Natural killer cell (primary cell): Measurements from ENCODE around the gene TPO. TPM values are rescaled to one million over a fixed set of nuclear protein-coding genes. Genes with fewer than 3 reads are reported as not detected.

Experiments used
- ATAC-seq, 3 donors: fragments of 150-1000 bp in 2 of 3; fragments of 200-7000 bp in 1 of 3; cut with Tn5 transposase; 1 replicate in 1 of 3; 2 replicates in 2 of 3; pipeline ENCODE4 v1.10.0; 2021; ENCODE audit warnings: mild to moderate bottlenecking in 2 of 3, moderate library complexity in 2 of 3
- DNase-seq, 2 donors: peaks; one replicate each; pipeline versions ENCODE4 v3.0.0 to v3.0.0-alpha.2; 2013 to 2021; ENCODE audit warnings: mixed read lengths in 1 of 2
- H3K27ac ChIP-seq: one replicate; pipeline ENCODE4 v1.5.1; 2013; ENCODE audit warnings: mild to moderate bottlenecking, low read length
- H3K27me3 ChIP-seq: one replicate; pipeline ENCODE4 v1.6.1; 2013; ENCODE audit warnings: low read length; ENCODE audit not compliant: control insufficient read depth, insufficient read depth
- H3K36me3 ChIP-seq: one replicate; pipeline ENCODE4 v1.6.1; 2013; ENCODE audit warnings: low read length; ENCODE audit not compliant: control insufficient read depth, insufficient read depth
- H3K4me1 ChIP-seq: one replicate; pipeline ENCODE4 v1.6.1; 2013; ENCODE audit warnings: low read length; ENCODE audit not compliant: control insufficient read depth, insufficient read depth
- H3K4me3 ChIP-seq: one replicate; pipeline ENCODE4 v1.5.1; 2013; ENCODE audit warnings: low read length
- H3K9me3 ChIP-seq: one replicate; pipeline ENCODE4 v1.6.1; 2013; ENCODE audit warnings: low read length; ENCODE audit not compliant: control insufficient read depth, insufficient read depth
- H3K27ac Mint-ChIP-seq, 2 donors: one replicate each; pipeline ENCODE4 v1.8.0; 2022; ENCODE audit warnings: mild to moderate bottlenecking in 2 of 2, mixed read lengths in 2 of 2, moderate library complexity in 1 of 2
- H3K27me3 Mint-ChIP-seq, 2 donors: one replicate each; pipeline ENCODE4 v1.8.0; 2022; ENCODE audit warnings: low read depth in 2 of 2, mixed read lengths in 2 of 2
- H3K36me3 Mint-ChIP-seq: one replicate; pipeline ENCODE4 v1.8.0; 2022; ENCODE audit warnings: mixed read lengths
- H3K4me1 Mint-ChIP-seq, 2 donors: one replicate each; pipeline ENCODE4 v1.8.0; 2022; ENCODE audit warnings: mixed read lengths in 2 of 2
- H3K4me3 Mint-ChIP-seq: one replicate; pipeline ENCODE4 v1.8.0; 2022; ENCODE audit warnings: mild to moderate bottlenecking, moderate library complexity, mixed read lengths
- H3K9me3 Mint-ChIP-seq, 2 donors: one replicate each; pipeline ENCODE4 v1.8.0; 2022; ENCODE audit warnings: mixed read lengths in 2 of 2
- WGBS: methylation state at CpG from one replicate; pipeline ENCODE4 v1.1.7; 2013; ENCODE audit warnings: missing lambda C conversion rate; ENCODE audit not compliant: insufficient coverage; 5-methylcytosine and 5-hydroxymethylcytosine counted together
- intact Hi-C: fragments of 100-400 bp; cut with micrococcal nuclease; formaldehyde crosslinking; loops from one replicate; pipeline ENCODE4 v1.14.2; 2022
- total RNA-seq, 4 donors: library from RNA; stranded (reverse); fragments of 120-200 nt in 1 of 4; gene quantifications; one replicate each; pipeline versions ENCODE4 v1.2.3 to v1.2.4, GENCODE V29; 2013 to 2022
- TF ChIP-seq, protein P1 (sequence below): fragments of 200-600 bp; IDR thresholded peaks from one replicate; pipeline ENCODE4 v1.8.0; 2022; ENCODE audit warnings: antibody characterized with exemption

TPO gene
- total RNA-seq, 3 donors from 2014 or later (not counting 1 experiment from before 2014, with no cell fraction given) = not detected

GRCh38 chr2:1501991-1502390 lies 88.7 kb downstream of the TPO start:
- Histone ChIP-seq H3K4me3 (no peak overlapping the region), H3K27me3 (no peaks in the 10 kb centered on the region), H3K4me1 (no peaks in the 10 kb centered on the region), H3K27ac (no peak overlapping the region), H3K9me3 (no peaks in the 10 kb centered on the region), H3K36me3 (no peaks in the 10 kb centered on the region)
- 89% methylated on average over 6 of the region's 6 CpGs for WGBS
- ATAC-seq (no peak), DNase-seq (no peak)
- Mint-ChIP-seq H3K4me1 (no peaks in the 10 kb centered on the region), H3K9me3 (no peaks in the 10 kb centered on the region), H3K27ac (no peak overlapping the region), H3K4me3 (no peak overlapping the region), H3K27me3 (no peaks in the 10 kb centered on the region), H3K36me3 (no peaks in the 10 kb centered on the region)
- intact Hi-C loops = no loop called here
- TF ChIP-seq, protein P1, sequence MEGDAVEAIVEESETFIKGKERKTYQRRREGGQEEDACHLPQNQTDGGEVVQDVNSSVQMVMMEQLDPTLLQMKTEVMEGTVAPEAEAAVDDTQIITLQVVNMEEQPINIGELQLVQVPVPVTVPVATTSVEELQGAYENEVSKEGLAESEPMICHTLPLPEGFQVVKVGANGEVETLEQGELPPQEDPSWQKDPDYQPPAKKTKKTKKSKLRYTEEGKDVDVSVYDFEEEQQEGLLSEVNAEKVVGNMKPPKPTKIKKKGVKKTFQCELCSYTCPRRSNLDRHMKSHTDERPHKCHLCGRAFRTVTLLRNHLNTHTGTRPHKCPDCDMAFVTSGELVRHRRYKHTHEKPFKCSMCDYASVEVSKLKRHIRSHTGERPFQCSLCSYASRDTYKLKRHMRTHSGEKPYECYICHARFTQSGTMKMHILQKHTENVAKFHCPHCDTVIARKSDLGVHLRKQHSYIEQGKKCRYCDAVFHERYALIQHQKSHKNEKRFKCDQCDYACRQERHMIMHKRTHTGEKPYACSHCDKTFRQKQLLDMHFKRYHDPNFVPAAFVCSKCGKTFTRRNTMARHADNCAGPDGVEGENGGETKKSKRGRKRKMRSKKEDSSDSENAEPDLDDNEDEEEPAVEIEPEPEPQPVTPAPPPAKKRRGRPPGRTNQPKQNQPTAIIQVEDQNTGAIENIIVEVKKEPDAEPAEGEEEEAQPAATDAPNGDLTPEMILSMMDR = no peak

DNA sequence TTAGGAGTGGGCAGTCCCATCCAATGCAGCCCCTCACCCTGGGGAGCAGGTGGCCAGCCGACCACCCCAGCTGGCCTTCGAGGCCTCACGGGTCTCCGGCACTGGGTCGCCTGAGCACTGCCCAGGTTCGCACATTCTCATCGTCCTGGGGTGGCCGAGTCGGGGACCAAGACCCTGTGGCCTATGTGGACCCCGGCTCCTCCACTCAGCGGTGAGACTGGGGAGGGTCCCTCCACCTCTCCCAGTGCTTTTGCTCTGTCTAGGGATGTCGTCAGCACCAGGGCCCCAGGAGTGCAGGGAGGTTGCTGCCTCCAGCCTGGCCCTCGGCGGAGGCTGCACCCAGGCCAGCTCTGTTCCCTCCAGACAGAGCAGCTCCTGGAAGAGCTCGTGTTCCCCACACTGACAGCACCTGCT lies 89.6 kb downstream of the TPO start:
- Histone ChIP-seq H3K4me1 (no peaks in the 10 kb centered on the region), H3K27ac (no peak overlapping the region), H3K4me3 (no peak overlapping the region), H3K27me3 (no peaks in the 10 kb centered on the region), H3K36me3 (no peaks in the 10 kb centered on the region), H3K9me3 (no peaks in the 10 kb centered on the region)
- Mint-ChIP-seq H3K9me3 (no peaks in the 10 kb centered on the region), H3K27me3 (no peaks in the 10 kb centered on the region), H3K36me3 (no peaks in the 10 kb centered on the region), H3K4me3 (no peak overlapping the region), H3K4me1 (no peaks in the 10 kb centered on the region), H3K27ac (no peak overlapping the region)
- 90% methylated on average over 15 of the region's 15 CpGs for WGBS
- intact Hi-C loops = no loop called here
- peak in 1 of 3 donors; percentile 16 for ATAC-seq
- DNase-seq = no peak
- TF ChIP-seq, protein P1 = no peak

DNA sequence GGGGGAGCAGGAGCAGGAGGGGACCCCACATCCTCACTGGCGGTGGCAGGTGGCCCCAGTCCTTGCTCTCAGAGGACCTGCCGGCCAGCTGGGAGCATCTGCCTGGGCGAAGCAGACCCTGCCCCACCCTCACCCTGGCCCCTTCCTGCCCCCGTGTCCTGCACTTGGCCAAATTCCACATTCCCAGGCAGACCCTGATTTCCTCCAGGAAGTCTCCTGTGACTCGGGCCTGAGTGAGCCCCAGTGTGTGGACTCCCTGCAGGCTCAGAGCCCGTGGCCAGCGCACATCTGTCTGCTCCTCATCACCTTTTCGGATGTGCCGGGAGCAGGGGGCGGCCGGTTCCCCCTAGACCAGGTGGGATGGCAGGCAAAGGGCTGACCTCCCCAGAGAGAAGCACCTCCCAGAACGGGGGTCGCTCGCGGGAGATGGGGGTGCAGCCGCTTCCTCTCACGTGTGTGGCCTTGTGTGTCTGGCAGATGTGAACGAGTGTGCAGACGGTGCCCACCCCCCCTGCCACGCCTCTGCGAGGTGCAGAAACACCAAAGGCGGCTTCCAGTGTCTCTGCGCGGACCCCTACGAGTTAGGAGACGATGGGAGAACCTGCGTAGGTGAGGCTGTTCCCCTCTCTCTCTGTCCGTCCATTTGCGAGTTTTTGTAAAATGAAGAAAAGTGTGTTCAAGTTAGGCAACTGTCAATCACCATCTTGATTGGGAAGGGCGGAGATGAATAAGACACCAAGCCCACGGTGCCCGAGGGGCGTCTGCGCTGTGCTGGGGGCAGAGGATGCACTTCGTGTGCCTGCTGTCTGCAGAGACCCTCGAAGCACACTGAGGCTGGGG lies 90.4 kb downstream of the TPO start:
- H3K36me3 Mint-ChIP-seq = no peaks in the 10 kb centered on the region
- no peaks in the 10 kb centered on the region for H3K27me3 Mint-ChIP-seq
- H3K27me3 ChIP-seq = no peaks in the 10 kb centered on the region
- no peak overlapping the region for H3K27ac ChIP-seq
- TF ChIP-seq, protein P1 = no peak
- no peaks in the 10 kb centered on the region for H3K4me1 ChIP-seq
- no peak overlapping the region for H3K4me3 Mint-ChIP-seq
- no peak for ATAC-seq
- no peaks in the 10 kb centered on the region for H3K4me1 Mint-ChIP-seq
- no peaks in the 10 kb centered on the region for H3K9me3 ChIP-seq
- H3K36me3 ChIP-seq = no peaks in the 10 kb centered on the region
- no peak for DNase-seq
- H3K4me3 ChIP-seq = no peak overlapping the region
- no peaks in the 10 kb centered on the region for H3K9me3 Mint-ChIP-seq
- WGBS = 83% methylated on average over 36 of the region's 36 CpGs
- H3K27ac Mint-ChIP-seq = no peak overlapping the region
- intact Hi-C loops = no loop called here
